HS-27A (cell line): ENCODE data around the gene ROR2.
"Not testable (repeated sequence)": the region's sequence is repeated elsewhere in the genome, so short reads cannot be mapped to it uniquely, and the experiment has no call there.

ENCODE experiments used
- DNase-seq: peaks from one replicate; pipeline ENCODE4 v3.0.0-alpha.2; 2012; ENCODE audit warnings: low read depth, missing footprints

Gene ROR2

GRCh38 chr9:91949946-91950664 lies at the start of gene ROR2:
ROR2 (minus strand) TSS chr9:91950228.
- no peak for DNase-seq

GRCh38 chr9:91995000-91995655 lies 45.1 kb upstream of the ROR2 start:
- no peak for DNase-seq

- DNase-seq = no peak
These were observed 44.4 kb upstream of the ROR2 start for GRCh38 chr9:91994422-91994821.

- no peak for DNase-seq
These were observed 42.5 kb upstream of the ROR2 start for GRCh38 chr9:91992461-91993041.

GRCh38 chr9:91991721-91992341 lies 41.8 kb upstream of the ROR2 start:
- no peak for DNase-seq

- DNase-seq = no peak
These were observed 36.2 kb upstream of the ROR2 start for GRCh38 chr9:91986248-91986647.

- DNase-seq = no peak
These were observed 35.7 kb upstream of the ROR2 start for GRCh38 chr9:91985692-91986091.

GRCh38 chr9:91978740-91979414 lies 28.8 kb upstream of the ROR2 start:
- DNase-seq = peak; percentile 71

- not testable (repeated sequence) for DNase-seq
These were observed 25.2 kb upstream of the ROR2 start for GRCh38 chr9:91975254-91975653.

- DNase-seq = no peak
These were observed 22.7 kb upstream of the ROR2 start for GRCh38 chr9:91972711-91973110.

GRCh38 chr9:91972076-91972626 lies 22.1 kb upstream of the ROR2 start:
- no peak for DNase-seq

GRCh38 chr9:91967259-91967658 lies 17.2 kb upstream of the ROR2 start:
- no peak for DNase-seq

- DNase-seq = no peak
These were observed 16.5 kb upstream of the ROR2 start for GRCh38 chr9:91966503-91966902.

GRCh38 chr9:91963711-91964240 lies 13.7 kb upstream of the ROR2 start:
- no peak for DNase-seq

GRCh38 chr9:91960367-91960766 lies 10.3 kb upstream of the ROR2 start:
- DNase-seq = no peak

GRCh38 chr9:91958174-91958573 lies 8.1 kb upstream of the ROR2 start:
- DNase-seq = no peak

GRCh38 chr9:91954841-91955471 lies 4.9 kb upstream of the ROR2 start:
- DNase-seq = peak; percentile 53

- no peak for DNase-seq
These were observed 3.7 kb upstream of the ROR2 start for GRCh38 chr9:91953718-91954117.

GRCh38 chr9:91951944-91952520 lies 2.0 kb upstream of the ROR2 start:
- no peak for DNase-seq

GRCh38 chr9:91949392-91949945 lies 559 bp downstream of the ROR2 start:
- no peak for DNase-seq
